GM19455 (cell line): ENCODE data around the gene DCAF12.
A peak's percentile ranks its signal among the peaks of the same experiment; 100 is the strongest.
"Not testable (repeated sequence)": the region's sequence is repeated elsewhere in the genome, so short reads cannot be mapped to it uniquely, and the experiment has no call there.

Experiments
- ATAC-seq: cut with Tn5 transposase; IDR thresholded peaks from one replicate; pipeline ENCODE4 v1.9.1; 2021; ENCODE audit not compliant: unreplicated experiment

The DCAF12 gene

GRCh38 chr9:34126207-34127034 lies at the start of gene DCAF12:
Gene DCAF12 (minus strand): TSS chr9:34126698. CDS start chr9:34126431, 267 bp downstream.
- peak; percentile 80 for ATAC-seq

- ATAC-seq, result no peak
Observed at GRCh38 chr9:34176089-34176488, 49.6 kb upstream of the DCAF12 start.

- ATAC-seq, result no peak
Observed at GRCh38 chr9:34171753-34172535, 45.4 kb upstream of the DCAF12 start.

- ATAC-seq, result no peak
Observed at GRCh38 chr9:34170237-34170991, 43.9 kb upstream of the DCAF12 start.

- ATAC-seq, result no peak
Observed at GRCh38 chr9:34169125-34169524, 42.6 kb upstream of the DCAF12 start.

- no peak for ATAC-seq
Observed at GRCh38 chr9:34163434-34163833, 36.9 kb upstream of the DCAF12 start.

- no peak for ATAC-seq
Observed at GRCh38 chr9:34158362-34158869, 31.9 kb upstream of the DCAF12 start.

GRCh38 chr9:34157898-34158297 lies 31.4 kb upstream of the DCAF12 start:
- ATAC-seq, result no peak

GRCh38 chr9:34157318-34157717 lies 30.8 kb upstream of the DCAF12 start:
- ATAC-seq, result no peak

GRCh38 chr9:34154057-34154456 lies 27.6 kb upstream of the DCAF12 start:
- no peak for ATAC-seq

- no peak for ATAC-seq
Observed at GRCh38 chr9:34151398-34151797, 24.9 kb upstream of the DCAF12 start.

GRCh38 chr9:34145165-34145564 lies 18.7 kb upstream of the DCAF12 start:
- ATAC-seq, result no peak

- ATAC-seq, result no peak
Observed at GRCh38 chr9:34143116-34143515, 16.6 kb upstream of the DCAF12 start.

GRCh38 chr9:34140853-34141252 lies 14.4 kb upstream of the DCAF12 start:
- no peak for ATAC-seq

- no peak for ATAC-seq
Observed at GRCh38 chr9:34139477-34140146, 13.1 kb upstream of the DCAF12 start.

GRCh38 chr9:34138644-34139043 lies 12.1 kb upstream of the DCAF12 start:
- ATAC-seq, result not testable (repeated sequence)

- no peak for ATAC-seq
Observed at GRCh38 chr9:34134521-34134920, 8.0 kb upstream of the DCAF12 start.

- ATAC-seq, result no peak
Observed at GRCh38 chr9:34133436-34133949, 7.0 kb upstream of the DCAF12 start.

- ATAC-seq, result no peak
Observed at GRCh38 chr9:34131571-34131970, 5.1 kb upstream of the DCAF12 start.
